Adrenal gland (tissue), 12 donors: ENCODE data around the gene AZGP1. TPM values are rescaled to one million over a fixed set of nuclear protein-coding genes. Genes with fewer than 3 reads are reported as not detected.
A peak's percentile ranks its signal among the peaks of the same experiment; 100 is the strongest.

Experiments
- DNase-seq, 7 donors: peaks; one replicate each; pipeline ENCODE4 v3.0.0-alpha.2; 2019 to 2020
- H3K27ac ChIP-seq, 5 donors: fragments of 200-600 bp; sonication (generic) in 4 of 5; 1 replicate in 3 of 5; 2 replicates in 2 of 5; pipeline versions ENCODE4 v1.5.1 to v1.8.0; 2016 to 2020; ENCODE audit warnings: mild to moderate bottlenecking in 1 of 5
- H3K27me3 ChIP-seq: fragments of 200-600 bp; 2 replicates; pipeline ENCODE4 v1.8.0; 2021
- H3K36me3 ChIP-seq, 2 donors: fragments of 200-600 bp; replicated peaks in 1 of 2; 1 replicate in 1 of 2; 2 replicates in 1 of 2; pipeline versions ENCODE4 v1.5.1 to v1.8.0; 2018 to 2022
- H3K4me1 ChIP-seq, 2 donors: fragments of 200-600 bp; replicated peaks in 1 of 2; 1 replicate in 1 of 2; 2 replicates in 1 of 2; pipeline versions ENCODE4 v1.5.1 to v1.8.0; 2018 to 2021
- H3K4me3 ChIP-seq, 4 donors: fragments of 200-600 bp; sonication (generic) in 3 of 4; one replicate each; pipeline ENCODE4 v1.5.1; 2016 to 2018
- H3K9me3 ChIP-seq, 3 donors: fragments of 200-600 bp; sonication (generic) in 1 of 3; replicated peaks in 1 of 3; 1 replicate in 2 of 3; 2 replicates in 1 of 3; pipeline versions ENCODE4 v1.5.1 to v1.8.0; 2016 to 2021
- POLR2A ChIP-seq, 2 donors: fragments of 450-650 bp; IDR thresholded peaks; one replicate each; pipeline ENCODE4 v1.6.1; 2017; ENCODE audit warnings: antibody characterized with exemption in 2 of 2, mild to moderate bottlenecking in 2 of 2, moderate library complexity in 1 of 2
- WGBS, 4 donors: extraction: QIAGEN DNeasy Blood & Tissue Kit in 2 of 4; methylation state at CpG; one replicate each; pipeline versions ENCODE4 v1.1.5 to v1.1.7; 2013 to 2017; 5-methylcytosine and 5-hydroxymethylcytosine counted together
- intact Hi-C, 2 donors: fragments of 100-400 bp; cut with DNase I; formaldehyde crosslinking; loops; one replicate each; pipeline versions ENCODE4 v1.14.1 to v1.15.0; 2022 to 2023
- polyA plus RNA-seq, 3 donors: library from polyadenylated mRNA; stranded (reverse); fragments of 200-250 nt in 2 of 3; fragments of 350-450 nt in 1 of 3; fragmentation: Illumina TruSeq in 1 of 3; extraction: RNeasy Lipid Tissue Mini Kit (QIAGEN cat#74804) in 1 of 3; gene quantifications; one replicate each; pipeline ENCODE4 v1.2.3, GENCODE V29; 2013 to 2014
- total RNA-seq, 9 donors: library from RNA; depleted of rRNA in 4 of 9; stranded (reverse); fragments of >200 nt in 4 of 9; fragments of 120-200 nt in 1 of 9; fragmentation: NEBNext Ultra II Directional in 1 of 9; extraction: Animal tissue kit (Norgen Biotek cat#: 25700) in 1 of 9; gene quantifications; one replicate each; pipeline versions ENCODE4 v1.1.0 to v1.2.4, GENCODE V29; 2013 to 2023
- TF ChIP-seq, protein P1 (sequence below), 6 experiments: fragments of 450-650 bp in 4 of 6; fragments of 200-600 bp in 2 of 6; sonication (generic) in 1 of 6; IDR thresholded peaks; 1 replicate in 5 of 6; 2 replicates in 1 of 6; pipeline versions ENCODE4 v1.5.1 to v1.8.0; 2016 to 2021; ENCODE audit warnings: antibody characterized with exemption in 6 of 6, mild to moderate bottlenecking in 2 of 6, moderate library complexity in 1 of 6
- donor health status: healthy with polysubstance abuse.
- donor health status: Bipolar disorder and iron deficiency.
- donor health status: DM: yes; HTN: yes; CAD: no.
- donor health status: DM: no; HTN: no; CAD: no.
- donor health status: DM: no; HTN: no; CAD: no.
- donor health status: DM: yes; HTN: yes; CAD: no.

The AZGP1 gene
- total and polyA plus RNA-seq, 12 donors: 0.50 to 29.7 (median 2.0) TPM; not detected in 2

DNA sequence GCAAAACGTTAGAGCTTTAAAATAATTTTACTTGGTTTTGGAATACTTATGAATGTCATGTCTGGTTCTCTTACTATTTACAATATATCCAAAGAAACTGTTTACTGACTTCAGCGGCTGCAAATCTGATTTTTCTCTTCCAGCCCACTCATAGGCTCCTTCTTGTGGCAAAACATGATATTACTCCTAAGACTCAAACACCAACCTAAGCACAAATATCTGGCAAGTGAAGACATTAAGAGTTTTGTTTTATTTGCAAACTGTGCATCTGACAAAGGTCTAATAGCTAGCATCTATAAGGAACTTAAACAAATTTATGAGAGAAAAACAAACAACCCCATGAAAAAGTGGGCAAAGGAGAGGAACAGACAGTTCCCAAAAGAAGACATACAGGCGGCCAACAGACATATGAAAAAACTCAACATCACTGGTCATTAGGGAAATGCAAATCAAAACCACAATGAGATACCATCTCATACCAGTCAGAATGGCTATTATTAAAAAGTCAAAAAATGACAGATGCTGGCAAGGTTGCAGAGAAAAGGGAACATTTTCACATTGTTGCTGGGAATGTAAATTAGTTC lies 26.1 kb downstream of the AZGP1 start:
- Histone ChIP-seq H3K36me3 (no peaks in the 10 kb centered on the region), H3K27me3 (no peaks in the 10 kb centered on the region), H3K4me1 (no peaks in the 10 kb centered on the region), H3K4me3 (no peak overlapping the region), H3K27ac (no peak overlapping the region), H3K9me3 (no peaks in the 10 kb centered on the region)
- intact Hi-C loops: no loop called here
- TF ChIP-seq, protein P1, sequence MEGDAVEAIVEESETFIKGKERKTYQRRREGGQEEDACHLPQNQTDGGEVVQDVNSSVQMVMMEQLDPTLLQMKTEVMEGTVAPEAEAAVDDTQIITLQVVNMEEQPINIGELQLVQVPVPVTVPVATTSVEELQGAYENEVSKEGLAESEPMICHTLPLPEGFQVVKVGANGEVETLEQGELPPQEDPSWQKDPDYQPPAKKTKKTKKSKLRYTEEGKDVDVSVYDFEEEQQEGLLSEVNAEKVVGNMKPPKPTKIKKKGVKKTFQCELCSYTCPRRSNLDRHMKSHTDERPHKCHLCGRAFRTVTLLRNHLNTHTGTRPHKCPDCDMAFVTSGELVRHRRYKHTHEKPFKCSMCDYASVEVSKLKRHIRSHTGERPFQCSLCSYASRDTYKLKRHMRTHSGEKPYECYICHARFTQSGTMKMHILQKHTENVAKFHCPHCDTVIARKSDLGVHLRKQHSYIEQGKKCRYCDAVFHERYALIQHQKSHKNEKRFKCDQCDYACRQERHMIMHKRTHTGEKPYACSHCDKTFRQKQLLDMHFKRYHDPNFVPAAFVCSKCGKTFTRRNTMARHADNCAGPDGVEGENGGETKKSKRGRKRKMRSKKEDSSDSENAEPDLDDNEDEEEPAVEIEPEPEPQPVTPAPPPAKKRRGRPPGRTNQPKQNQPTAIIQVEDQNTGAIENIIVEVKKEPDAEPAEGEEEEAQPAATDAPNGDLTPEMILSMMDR (IDR thresholded peaks at IDR 0.05): peak; percentile 36 to 63 (median 48)
- TF ChIP-seq POLR2A (IDR thresholded peaks at IDR 0.05): no peak
- no peak for DNase-seq
- WGBS, 4 donors: 40 to 51% (median 43%) methylated on average over 3 of the region's 3 CpGs

GRCh38 chr7:99947608-99948007 lies 28.2 kb downstream of the AZGP1 start:
- Histone ChIP-seq H3K4me1 (no peaks in the 10 kb centered on the region), H3K9me3 (no peaks in the 10 kb centered on the region), H3K27ac (no peak overlapping the region), H3K4me3 (no peak overlapping the region), H3K36me3 (no peaks in the 10 kb centered on the region), H3K27me3 (no peaks in the 10 kb centered on the region)
- intact Hi-C loops: no loop called here
- 40 to 90% (median 72%) methylated on average over 1 of the region's 1 CpG for WGBS, 4 donors
- DNase-seq: no peak
- TF ChIP-seq, protein P1 (IDR thresholded peaks at IDR 0.05): no peak
- TF ChIP-seq POLR2A (IDR thresholded peaks at IDR 0.05): no peak

DNA sequence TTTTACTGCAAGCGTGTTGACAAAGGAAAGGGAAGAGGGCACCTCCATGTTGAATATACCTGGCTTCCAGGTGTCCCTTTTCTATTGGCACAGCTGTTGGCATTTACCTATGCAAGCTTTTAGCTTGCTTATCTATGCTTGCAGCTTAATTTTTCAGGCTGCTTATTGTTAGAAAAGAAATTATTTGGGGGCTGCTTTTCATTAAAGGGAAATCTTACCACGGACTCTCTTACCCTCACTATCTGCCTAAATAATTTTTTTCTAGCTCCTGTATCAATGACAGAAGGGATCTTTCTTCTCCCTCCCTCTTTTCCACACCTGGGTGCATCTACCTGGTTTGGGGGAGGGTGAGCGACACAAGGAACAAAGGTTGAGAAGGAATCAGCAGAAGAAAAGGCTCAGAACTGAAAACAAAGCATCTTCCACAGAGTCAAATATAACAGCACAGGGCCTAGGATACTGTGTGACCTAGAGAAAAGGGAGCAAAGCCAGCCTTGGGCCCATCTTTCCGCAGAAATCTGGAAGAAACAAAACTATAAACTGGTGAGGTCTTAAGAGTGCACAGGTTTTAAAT lies 31.2 kb downstream of the AZGP1 start:
- no peak overlapping the region for H3K27ac ChIP-seq
- H3K4me1 ChIP-seq: no peaks in the 10 kb centered on the region
- TF ChIP-seq, protein P1 (IDR thresholded peaks at IDR 0.05): no peak
- TF ChIP-seq POLR2A (IDR thresholded peaks at IDR 0.05): no peak
- no peak for DNase-seq
- intact Hi-C loops: no loop called here
- H3K4me3 ChIP-seq: no peak overlapping the region
- H3K27me3 ChIP-seq: peaks cover 7% of the 10 kb centered on the region
- no peaks in the 10 kb centered on the region for H3K36me3 ChIP-seq
- H3K9me3 ChIP-seq: no peaks in the 10 kb centered on the region
- 47 to 55% (median 51%) methylated on average over 4 of the region's 4 CpGs for WGBS, 4 donors

GRCh38 chr7:99943641-99944496 lies 32.0 kb downstream of the AZGP1 start:
- peaks cover 7% of the 10 kb centered on the region for H3K27me3 ChIP-seq
- no peak overlapping the region for H3K4me3 ChIP-seq
- WGBS, 4 donors: 25 to 32% (median 30%) methylated on average over 13 to 14 of the region's 14 CpGs
- intact Hi-C loops: no loop called here
- H3K4me1 ChIP-seq: no peaks in the 10 kb centered on the region
- H3K9me3 ChIP-seq: no peaks in the 10 kb centered on the region
- no peak for DNase-seq
- H3K36me3 ChIP-seq: no peaks in the 10 kb centered on the region
- no peak for TF ChIP-seq POLR2A (IDR thresholded peaks at IDR 0.05)
- TF ChIP-seq, protein P1 (IDR thresholded peaks at IDR 0.05): no peak
- no peak overlapping the region for H3K27ac ChIP-seq
